ENCODE results near the gene SSUH2.
A peak's percentile ranks its signal among the peaks of the same experiment; 100 is the strongest.
"Not testable (repeated sequence)": the region's sequence is repeated elsewhere in the genome, so short reads cannot be mapped to it uniquely, and the experiment has no call there.

Gene SSUH2

DNA sequence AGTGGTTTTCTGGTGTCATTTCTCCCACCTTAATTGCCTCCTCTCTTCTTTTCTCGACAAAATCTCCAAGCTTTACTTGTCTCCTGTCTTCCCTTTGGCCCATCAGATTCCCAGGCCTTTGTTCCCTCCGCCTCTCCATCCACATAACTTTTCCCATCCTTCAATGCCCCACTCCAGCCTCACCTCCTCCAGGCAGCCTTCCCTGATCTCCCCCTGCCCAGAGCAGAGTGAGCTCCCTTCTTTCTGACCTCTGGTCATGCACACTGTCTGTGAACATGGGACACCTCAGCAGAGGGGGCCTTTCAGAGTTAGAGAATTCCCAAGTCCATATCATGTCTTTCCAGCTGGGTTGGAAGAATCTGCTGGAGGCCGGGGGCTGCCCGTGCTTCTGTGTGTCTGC, 14.6 kb upstream of the SSUH2 start:
- DNase-seq (ENCODE audit: low spot score) = no peak

- peak; percentile 11 for DNase-seq (ENCODE audit: low spot score)
These were observed 14.0 kb upstream of the SSUH2 start for GRCh38 chr3:8658306-8659212.

- no peak for DNase-seq (ENCODE audit: low spot score)
These were observed 13.3 kb upstream of the SSUH2 start for GRCh38 chr3:8657804-8658305.

DNA sequence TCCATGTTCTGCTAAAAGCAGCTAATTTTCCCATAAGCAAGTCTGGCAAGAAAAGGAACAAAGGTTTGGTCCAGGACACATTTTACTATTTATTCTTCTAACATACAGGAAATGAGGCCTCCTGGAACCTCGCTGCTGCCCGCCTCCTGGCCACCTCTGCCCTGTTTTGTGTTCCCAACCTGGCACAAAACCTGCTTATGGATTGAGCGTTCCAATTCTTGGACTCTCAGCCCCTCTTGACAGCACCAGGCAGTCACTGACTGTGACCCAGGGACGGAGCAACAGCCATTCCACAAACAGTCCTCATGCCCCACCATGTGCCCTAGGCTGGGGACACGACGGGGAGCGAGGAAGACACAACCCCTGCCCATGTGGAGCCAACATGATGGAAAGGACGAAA, 11.6 kb upstream of the SSUH2 start:
- no peak for DNase-seq (ENCODE audit: low spot score)

GRCh38 chr3:8655387-8655835, 10.8 kb upstream of the SSUH2 start:
- DNase-seq (ENCODE audit: low spot score) = no peak

- DNase-seq (ENCODE audit: low spot score) = not testable (repeated sequence)
These were observed 10.2 kb upstream of the SSUH2 start for GRCh38 chr3:8654572-8655329.

- DNase-seq (ENCODE audit: low spot score) = no peak
These were observed 9.3 kb upstream of the SSUH2 start for GRCh38 chr3:8653800-8654408.

DNA sequence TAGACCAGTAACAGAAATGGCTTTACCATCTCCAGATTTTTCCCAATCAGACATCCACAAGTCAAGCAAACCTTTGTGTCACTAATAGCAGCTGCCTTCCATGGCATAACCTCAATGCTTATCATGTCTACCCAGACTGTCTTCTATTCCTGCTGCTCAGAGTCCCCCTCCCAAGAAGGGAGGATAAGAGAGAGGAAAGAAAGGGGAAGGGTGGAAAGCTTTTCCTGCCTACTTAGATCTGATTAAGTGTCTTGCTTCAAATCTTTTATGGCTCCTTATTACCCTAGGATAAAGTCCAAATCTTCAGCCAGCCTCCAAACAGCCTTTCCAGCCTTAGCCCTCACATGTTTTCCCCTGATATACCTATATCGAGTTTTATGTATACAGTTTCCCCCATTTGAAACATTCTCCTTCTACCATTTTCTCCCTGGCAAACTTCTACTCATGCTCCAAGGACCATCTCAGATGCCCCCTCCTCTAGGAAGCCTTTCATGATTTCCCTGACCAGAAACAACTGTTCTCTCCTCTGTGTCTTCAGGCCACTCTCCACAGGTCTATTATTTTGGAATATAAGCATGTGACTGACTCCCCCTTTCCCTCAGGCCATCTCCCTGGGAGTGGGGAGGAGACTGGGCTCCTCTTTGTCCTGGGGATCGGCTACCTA, 7.9 kb upstream of the SSUH2 start:
- DNase-seq (ENCODE audit: low spot score) = no peak

DNA sequence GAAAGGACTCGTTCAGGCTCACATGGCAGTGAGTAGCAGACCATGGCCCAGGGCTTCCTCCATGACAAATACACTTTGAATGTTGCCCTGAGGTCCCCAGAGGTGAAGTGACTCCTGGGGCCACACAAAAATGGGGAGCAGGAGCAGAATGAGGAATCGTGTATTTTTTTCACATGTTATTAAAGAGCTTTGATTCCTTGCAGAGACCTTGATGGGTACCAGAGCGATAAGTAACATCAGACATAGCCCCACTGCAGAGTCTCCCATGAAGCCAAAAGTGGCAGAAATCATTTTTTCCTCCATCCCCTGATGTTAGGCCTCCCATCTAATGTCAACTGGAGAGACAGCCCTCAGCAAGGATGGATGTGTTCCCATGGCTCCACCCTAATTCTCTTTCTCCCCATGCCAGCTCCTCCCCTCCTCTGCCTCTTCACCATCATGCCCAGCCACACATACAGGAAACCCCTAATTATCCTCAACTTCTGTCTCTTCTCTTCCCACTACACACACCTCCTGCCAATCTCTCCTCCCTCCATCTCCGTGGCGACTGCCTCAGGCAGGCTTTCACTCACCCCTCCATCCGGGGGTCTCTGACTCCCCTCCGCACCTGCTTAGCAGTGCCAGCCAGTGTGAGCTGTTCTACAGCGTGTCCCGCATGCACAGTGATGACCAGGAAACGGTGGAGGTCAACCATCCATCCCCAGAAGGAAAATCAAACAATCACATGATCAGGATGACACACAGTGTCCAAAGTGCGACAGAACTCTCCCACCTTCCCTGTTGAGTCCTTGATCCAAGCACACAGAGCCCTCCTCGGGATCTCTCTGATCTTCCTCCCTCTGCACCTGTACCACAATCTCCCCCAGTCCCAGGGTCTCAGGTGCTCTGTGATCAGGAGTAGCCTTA, 7.1 kb upstream of the SSUH2 start:
- DNase-seq (ENCODE audit: low spot score) = no peak

DNA sequence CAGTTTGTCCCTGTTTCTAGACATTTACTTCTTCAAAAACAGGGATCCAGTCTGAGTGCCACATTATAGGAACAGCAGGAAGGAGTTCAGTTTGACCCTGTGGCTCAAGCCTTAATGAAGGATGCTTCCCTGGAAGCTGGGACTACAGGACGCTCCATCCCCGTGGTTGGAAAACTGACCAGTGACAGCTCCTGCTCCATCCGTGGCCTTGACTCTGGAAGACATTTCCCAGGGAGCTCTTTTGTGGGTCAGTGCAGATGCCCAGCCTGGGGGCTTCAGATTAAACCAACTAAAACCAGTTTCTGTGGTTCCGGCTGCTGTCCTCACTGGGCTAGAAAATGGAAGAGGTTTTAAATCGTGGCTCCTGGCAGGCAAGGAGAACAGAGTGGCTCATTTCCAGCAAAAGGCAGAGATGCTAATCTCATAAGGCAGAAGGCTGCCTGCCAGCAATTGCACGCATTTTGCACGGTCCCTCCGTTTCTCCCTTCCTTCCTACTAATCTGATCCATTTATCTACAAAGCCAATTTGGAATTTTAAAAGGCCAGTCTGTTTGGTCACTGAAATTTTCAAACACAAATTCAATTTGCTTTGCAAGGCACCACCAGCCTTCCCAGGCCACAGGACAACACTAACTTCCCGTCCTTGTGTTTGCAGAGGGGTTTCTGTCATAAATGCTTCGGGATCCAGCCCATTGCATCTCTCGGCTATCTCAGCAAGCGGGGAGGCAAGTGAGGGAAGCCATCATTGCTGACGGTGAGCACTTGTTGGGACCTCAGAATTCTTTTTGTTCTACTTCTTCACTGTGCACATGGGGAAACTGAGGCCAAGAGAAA, 6.2 kb upstream of the SSUH2 start:
- no peak for DNase-seq (ENCODE audit: low spot score)

DNA sequence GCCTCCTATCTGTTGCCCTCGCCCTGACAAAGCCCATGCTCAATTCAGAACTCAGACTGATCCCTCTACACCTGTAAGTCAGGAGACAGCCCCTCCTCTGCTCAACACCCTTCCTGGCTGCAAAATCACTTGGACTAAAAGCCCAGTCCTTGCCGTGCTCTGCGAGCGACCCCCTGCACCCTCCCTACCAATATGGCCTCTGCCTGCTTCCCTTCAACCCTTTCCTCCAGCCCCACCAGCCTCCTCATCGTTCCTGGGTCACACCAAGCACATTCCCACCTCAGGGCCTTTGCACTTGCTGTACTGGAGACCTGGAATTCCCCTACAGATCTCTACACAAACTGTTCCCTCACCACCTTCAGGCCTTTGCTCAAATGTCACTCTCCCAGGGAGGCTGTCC, 5.2 kb upstream of the SSUH2 start:
- DNase-seq (ENCODE audit: low spot score) = no peak

- no peak for DNase-seq (ENCODE audit: low spot score)
These were observed 4.5 kb upstream of the SSUH2 start for GRCh38 chr3:8648909-8649741.

DNA sequence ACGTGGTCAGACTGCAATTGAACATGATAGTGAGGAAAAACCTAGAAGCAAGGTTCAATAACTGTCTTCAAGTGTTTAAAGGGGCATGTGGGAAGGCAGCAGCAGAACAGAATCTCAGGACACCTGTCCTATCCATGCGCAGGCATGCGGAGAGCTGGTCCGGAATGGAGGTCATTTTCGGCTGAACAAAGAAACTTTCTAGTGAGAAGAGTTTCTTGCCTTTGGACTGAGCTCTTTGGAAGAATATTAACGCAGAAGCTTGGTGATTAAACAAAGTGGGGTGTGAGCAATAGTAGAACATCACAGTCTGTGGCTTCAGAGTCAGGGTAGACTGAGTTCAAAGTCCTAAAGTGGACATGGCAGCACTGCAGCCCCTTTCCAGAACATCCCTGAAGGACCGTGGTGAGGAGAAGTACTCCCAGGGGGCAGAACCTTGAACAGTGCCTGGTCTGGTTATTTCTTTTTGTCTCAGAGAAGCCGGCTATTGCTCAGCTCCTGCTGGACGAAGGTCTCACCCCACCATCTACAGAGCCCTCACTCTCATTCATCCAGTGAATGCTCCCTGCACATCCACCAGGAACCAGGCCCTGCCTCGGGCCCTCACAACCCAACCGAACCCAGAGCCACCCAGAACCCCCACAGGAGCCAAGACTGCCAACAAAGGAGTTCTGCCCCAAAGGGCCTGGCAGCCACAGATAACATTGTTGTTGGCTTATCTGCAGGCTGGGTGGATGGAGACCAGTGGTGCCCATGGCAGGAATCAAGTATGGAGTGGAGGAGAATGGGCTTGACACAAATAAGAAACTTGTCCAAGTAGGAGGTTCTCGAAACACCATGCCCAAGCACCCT, 2.8 kb upstream of the SSUH2 start:
- no peak for DNase-seq (ENCODE audit: low spot score)

- DNase-seq (ENCODE audit: low spot score) = no peak
These were observed 1.8 kb upstream of the SSUH2 start for GRCh38 chr3:8646313-8646938.

GRCh38 chr3:8645712-8646111, 1.1 kb upstream of the SSUH2 start:
- no peak for DNase-seq (ENCODE audit: low spot score)

DNA sequence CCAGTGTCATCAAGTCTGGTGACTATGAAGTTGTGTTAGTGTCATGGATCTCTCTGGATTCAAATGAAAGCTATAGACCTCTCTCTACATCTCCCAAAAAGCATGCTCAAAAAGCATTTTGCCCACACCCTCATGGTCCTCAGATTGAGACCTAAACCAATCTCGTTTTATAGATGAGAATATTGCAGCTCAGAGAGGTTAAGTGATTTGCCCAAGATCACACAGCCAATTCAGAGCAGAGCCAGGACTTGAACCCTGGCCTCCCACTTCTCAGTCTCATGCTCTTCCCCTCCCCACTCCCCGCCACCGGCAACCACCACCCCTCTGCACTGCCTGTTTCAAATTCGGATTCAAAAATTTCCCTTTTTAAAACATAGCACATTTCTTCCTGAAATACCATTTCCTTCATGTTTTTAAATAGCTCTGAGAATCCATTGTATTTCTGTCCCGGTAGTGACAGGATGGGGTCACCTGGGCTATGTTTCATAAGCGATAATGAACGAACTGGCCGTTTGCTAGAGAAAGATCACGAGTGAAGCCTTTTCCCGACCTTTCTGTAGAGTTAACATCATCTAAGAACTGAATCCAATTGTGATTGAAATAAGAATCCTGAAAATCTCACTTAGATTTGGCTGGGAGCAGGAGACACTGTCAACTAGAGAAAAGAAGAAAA, 769 bp downstream of the SSUH2 start:
- DNase-seq (ENCODE audit: low spot score) = no peak

DNA sequence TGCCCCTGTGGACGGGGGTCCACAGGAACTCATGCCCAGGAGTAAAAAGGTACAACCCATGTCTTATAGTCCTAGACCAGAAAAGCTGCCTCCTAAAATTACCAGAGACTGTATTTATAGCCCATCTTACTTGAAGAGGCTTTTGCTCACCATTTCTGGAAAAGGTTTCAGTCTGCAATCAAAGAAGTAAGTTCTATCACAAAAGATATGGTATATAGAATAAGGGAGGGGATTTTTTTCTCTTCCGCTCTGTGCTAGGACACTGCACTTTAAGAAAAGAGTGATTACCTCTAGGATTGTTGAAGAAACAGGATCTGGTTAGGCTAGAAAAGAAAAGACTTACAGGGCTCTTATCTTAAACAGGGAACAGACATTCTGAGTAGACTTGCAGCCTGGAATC, 2.6 kb downstream of the SSUH2 start:
- no peak for DNase-seq (ENCODE audit: low spot score)
